ENCODE data around the gene TPM2. TPM values are rescaled to one million over a fixed set of nuclear protein-coding genes. Genes with fewer than 3 reads are reported as not detected.

Gene TPM2
- total RNA-seq, 1 experiment from 2014 or later = 544 TPM

DNA sequence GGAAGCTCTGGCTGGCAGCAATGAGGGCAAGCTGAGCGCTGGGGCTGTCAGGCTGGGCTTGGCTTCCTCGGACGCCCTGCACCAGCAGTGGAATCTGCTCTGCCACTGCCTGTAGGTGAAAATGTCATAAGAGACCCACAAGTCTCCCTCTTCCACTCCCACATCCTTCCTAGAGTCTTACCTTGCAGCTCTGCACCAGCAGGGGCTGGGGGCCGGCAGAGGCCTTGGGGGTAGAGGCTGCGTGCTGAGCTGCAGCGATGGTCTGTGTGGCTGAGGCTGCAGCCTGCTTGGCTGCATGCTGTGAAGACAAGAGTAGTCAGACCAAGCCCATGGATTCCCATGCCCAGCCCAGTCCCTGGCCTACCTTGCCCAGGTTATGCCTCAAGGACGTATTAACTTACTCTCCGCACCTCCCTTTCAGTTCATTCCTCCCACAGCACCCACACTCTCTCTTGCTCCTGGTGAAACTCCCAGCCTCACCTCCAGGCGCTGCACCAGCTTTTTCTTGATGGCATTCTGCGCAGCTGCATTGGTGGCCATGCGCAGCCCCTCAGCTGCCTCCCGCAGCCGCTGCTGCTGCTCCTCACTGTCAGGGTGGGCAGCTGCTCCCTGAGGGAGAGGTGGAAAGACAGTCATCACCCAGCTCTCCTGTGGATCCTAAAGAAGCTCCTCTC is 25.0 kb upstream of the TPM2 start:
- ChIA-PET CTCF (interaction anchor here (1.2 kb wide), 1 partner anchor 18 kb away, joined by 4 read pairs; no protein-coding TSS in a partner anchor), POLR2A (interaction anchor here (0.6 kb wide), 1 partner anchor 601 kb away, joined by 3 read pairs; no protein-coding TSS in a partner anchor)
- ATAC-seq (no peak), DNase-seq (ENCODE audit: low read depth, low spot score) (no peak)
- H3K9me3 ChIP-seq (ENCODE audit: control insufficient read depth, insufficient read depth, low read depth, low read length) = no peaks in the 10 kb centered on the region
- in situ Hi-C loops (cut with HindIII; ENCODE audit: low pct_unique_long_range_greater_than_20kb, low sequenced_read_pairs) = no loop called here
- no peak overlapping the region for H3K4me3 ChIP-seq (ENCODE audit: low read depth in 2 of 2, low read length in 2 of 2)
- H3K36me3 ChIP-seq (ENCODE audit: control insufficient read depth, insufficient read depth, low read length) = peaks cover 37% of the 10 kb centered on the region
- H3K27ac ChIP-seq (ENCODE audit: low read length) = no peak overlapping the region
- no peaks in the 10 kb centered on the region for H3K4me1 ChIP-seq (ENCODE audit: control insufficient read depth, insufficient read depth, low read length)
- intact Hi-C loops (cut with micrococcal nuclease; ENCODE audit: unreplicated experiment) = no loop called here
- no TSS peak for BruUV-seq (replicated peaks)
- no peaks in the 10 kb centered on the region for H3K27me3 ChIP-seq (ENCODE audit: control insufficient read depth, insufficient read depth, low read length)
- TF ChIP-seq, protein P1, sequence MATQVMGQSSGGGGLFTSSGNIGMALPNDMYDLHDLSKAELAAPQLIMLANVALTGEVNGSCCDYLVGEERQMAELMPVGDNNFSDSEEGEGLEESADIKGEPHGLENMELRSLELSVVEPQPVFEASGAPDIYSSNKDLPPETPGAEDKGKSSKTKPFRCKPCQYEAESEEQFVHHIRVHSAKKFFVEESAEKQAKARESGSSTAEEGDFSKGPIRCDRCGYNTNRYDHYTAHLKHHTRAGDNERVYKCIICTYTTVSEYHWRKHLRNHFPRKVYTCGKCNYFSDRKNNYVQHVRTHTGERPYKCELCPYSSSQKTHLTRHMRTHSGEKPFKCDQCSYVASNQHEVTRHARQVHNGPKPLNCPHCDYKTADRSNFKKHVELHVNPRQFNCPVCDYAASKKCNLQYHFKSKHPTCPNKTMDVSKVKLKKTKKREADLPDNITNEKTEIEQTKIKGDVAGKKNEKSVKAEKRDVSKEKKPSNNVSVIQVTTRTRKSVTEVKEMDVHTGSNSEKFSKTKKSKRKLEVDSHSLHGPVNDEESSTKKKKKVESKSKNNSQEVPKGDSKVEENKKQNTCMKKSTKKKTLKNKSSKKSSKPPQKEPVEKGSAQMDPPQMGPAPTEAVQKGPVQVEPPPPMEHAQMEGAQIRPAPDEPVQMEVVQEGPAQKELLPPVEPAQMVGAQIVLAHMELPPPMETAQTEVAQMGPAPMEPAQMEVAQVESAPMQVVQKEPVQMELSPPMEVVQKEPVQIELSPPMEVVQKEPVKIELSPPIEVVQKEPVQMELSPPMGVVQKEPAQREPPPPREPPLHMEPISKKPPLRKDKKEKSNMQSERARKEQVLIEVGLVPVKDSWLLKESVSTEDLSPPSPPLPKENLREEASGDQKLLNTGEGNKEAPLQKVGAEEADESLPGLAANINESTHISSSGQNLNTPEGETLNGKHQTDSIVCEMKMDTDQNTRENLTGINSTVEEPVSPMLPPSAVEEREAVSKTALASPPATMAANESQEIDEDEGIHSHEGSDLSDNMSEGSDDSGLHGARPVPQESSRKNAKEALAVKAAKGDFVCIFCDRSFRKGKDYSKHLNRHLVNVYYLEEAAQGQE (IDR thresholded peaks at IDR 0.05; ENCODE audit: insufficient read depth in 1 of 2, low read depth in 2 of 2, low read length in 1 of 2) = no peak
- no peak for TF ChIP-seq POLR2AphosphoS5 (IDR thresholded peaks at IDR 0.05; ENCODE audit: low read depth, low read length)
- no peak for TF ChIP-seq TCF7L2 (IDR thresholded peaks at IDR 0.05; ENCODE audit: low read depth, low read length)
- TF ChIP-seq SIN3A (IDR thresholded peaks at IDR 0.05; ENCODE audit: borderline replicate concordance, insufficient read depth, low read depth, low read length) = no peak
- TF ChIP-seq, protein P2, sequence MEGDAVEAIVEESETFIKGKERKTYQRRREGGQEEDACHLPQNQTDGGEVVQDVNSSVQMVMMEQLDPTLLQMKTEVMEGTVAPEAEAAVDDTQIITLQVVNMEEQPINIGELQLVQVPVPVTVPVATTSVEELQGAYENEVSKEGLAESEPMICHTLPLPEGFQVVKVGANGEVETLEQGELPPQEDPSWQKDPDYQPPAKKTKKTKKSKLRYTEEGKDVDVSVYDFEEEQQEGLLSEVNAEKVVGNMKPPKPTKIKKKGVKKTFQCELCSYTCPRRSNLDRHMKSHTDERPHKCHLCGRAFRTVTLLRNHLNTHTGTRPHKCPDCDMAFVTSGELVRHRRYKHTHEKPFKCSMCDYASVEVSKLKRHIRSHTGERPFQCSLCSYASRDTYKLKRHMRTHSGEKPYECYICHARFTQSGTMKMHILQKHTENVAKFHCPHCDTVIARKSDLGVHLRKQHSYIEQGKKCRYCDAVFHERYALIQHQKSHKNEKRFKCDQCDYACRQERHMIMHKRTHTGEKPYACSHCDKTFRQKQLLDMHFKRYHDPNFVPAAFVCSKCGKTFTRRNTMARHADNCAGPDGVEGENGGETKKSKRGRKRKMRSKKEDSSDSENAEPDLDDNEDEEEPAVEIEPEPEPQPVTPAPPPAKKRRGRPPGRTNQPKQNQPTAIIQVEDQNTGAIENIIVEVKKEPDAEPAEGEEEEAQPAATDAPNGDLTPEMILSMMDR (IDR thresholded peaks at IDR 0.05) = no peak

DNA sequence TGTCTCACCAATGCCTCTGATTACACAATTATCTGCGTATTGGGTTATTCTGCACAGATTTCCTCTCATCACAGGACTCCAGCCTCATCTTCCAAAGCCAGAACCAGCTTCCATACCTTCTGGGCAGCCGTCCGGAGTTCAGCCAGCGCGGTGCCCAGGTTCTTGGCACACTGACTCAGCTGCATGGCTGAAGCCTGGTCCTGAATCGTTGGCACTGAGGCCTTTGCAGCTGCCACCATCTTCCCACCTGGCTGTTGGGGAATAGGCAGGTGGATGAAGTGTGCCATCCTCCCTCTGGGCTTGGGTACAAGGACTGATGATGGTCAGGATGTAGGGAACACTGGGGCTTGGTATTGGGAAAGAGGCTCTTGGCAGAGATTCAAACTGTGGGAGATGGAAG is 24.4 kb upstream of the TPM2 start:
- no TSS peak for BruUV-seq (replicated peaks)
- Histone ChIP-seq H3K4me1 (ENCODE audit: control insufficient read depth, insufficient read depth, low read length) (no peaks in the 10 kb centered on the region), H3K36me3 (ENCODE audit: control insufficient read depth, insufficient read depth, low read length) (peaks cover 35% of the 10 kb centered on the region), H3K27ac (ENCODE audit: low read length) (no peak overlapping the region), H3K27me3 (ENCODE audit: control insufficient read depth, insufficient read depth, low read length) (no peaks in the 10 kb centered on the region), H3K9me3 (ENCODE audit: control insufficient read depth, insufficient read depth, low read depth, low read length) (no peaks in the 10 kb centered on the region), H3K4me3 (ENCODE audit: low read depth in 2 of 2, low read length in 2 of 2) (no peak overlapping the region)
- intact Hi-C loops (cut with micrococcal nuclease; ENCODE audit: unreplicated experiment) (no loop called here), in situ Hi-C loops (cut with HindIII; ENCODE audit: low pct_unique_long_range_greater_than_20kb, low sequenced_read_pairs) (no loop called here)
- TF ChIP-seq, protein P2 (IDR thresholded peaks at IDR 0.05) = no peak
- TF ChIP-seq TCF7L2 (IDR thresholded peaks at IDR 0.05; ENCODE audit: low read depth, low read length) = no peak
- TF ChIP-seq, protein P1 (IDR thresholded peaks at IDR 0.05; ENCODE audit: insufficient read depth in 1 of 2, low read depth in 2 of 2, low read length in 1 of 2) = no peak
- no peak for TF ChIP-seq POLR2AphosphoS5 (IDR thresholded peaks at IDR 0.05; ENCODE audit: low read depth, low read length)
- no peak for TF ChIP-seq SIN3A (IDR thresholded peaks at IDR 0.05; ENCODE audit: borderline replicate concordance, insufficient read depth, low read depth, low read length)
- POLR2A ChIA-PET = interaction anchor here (0.6 kb wide), 1 partner anchor 600 kb away, joined by 3 read pairs; no protein-coding TSS in a partner anchor
- CTCF ChIA-PET = interaction anchor here (1.2 kb wide), 1 partner anchor 18 kb away, joined by 4 read pairs; no protein-coding TSS in a partner anchor
- DNase-seq (ENCODE audit: low read depth, low spot score) = no peak
- no peak for ATAC-seq

Data from Panc1 (cell line).